GM12878 (cell line): Measurements from ENCODE around the gene GPR107. TPM values are rescaled to one million over a fixed set of nuclear protein-coding genes. Genes with fewer than 3 reads are reported as not detected.

Source experiments
- ATAC-seq: fragments of 200-7000 bp; cut with Tn5 transposase; 3 replicates; pipeline ENCODE4 v1.9.1; 2020; ENCODE audit warnings: mild to moderate bottlenecking, moderate library complexity
- BruUV-seq: library from RNA; stranded (reverse); fragments of 400-500 nt; replicated peaks from 2 replicates; lab custom pipeline; 2021; lab: Mats Ljungman, UMichigan
- CTCF ChIA-PET: fragments of 300-600 bp; sonication (Branson Sonifier 250); formaldehyde crosslinking; extraction: SDS; loops from one replicate; lab custom pipeline; 2021; ENCODE audit warnings: inconsistent platforms; lab: Yijun Ruan, JAX
- POLR2A ChIA-PET: fragments of 350-600 bp; formaldehyde crosslinking; extraction: SDS; loops from one replicate; lab custom pipeline; 2021; ENCODE audit warnings: inconsistent platforms; lab: Charles Lee
- RAD21 ChIA-PET: fragments of 300-600 bp; sonication (Branson Sonifier 250); formaldehyde crosslinking; loops from one replicate; lab custom pipeline; 2023; ENCODE audit warnings: antibody characterized with exemption; ENCODE audit not compliant: unreplicated experiment; lab: Charles Lee
- SMC1A ChIA-PET: fragments of 300-600 bp; sonication (Branson Sonifier 250); formaldehyde crosslinking; loops from one replicate; lab custom pipeline; 2023; ENCODE audit not compliant: unreplicated experiment, uncharacterized antibody; lab: Charles Lee
- DNase-seq: peaks from one replicate; pipeline ENCODE4 v3.0.0-alpha.2; 2011; ENCODE audit warnings: low read depth, low spot score
- FAIRE-seq: peaks from 3 replicates; lab custom pipeline; 2011; peaks lifted over from hg19 to GRCh38; lab: Jason Lieb, UNC
- H2AFZ ChIP-seq: 2 replicates; pipeline ENCODE4 v1.6.0; 2011; ENCODE audit warnings: low read depth, low read length, control low read depth; ENCODE audit not compliant: control insufficient read depth
- H3K27ac ChIP-seq: 2 replicates; pipeline ENCODE4 v1.5.1; 2011; ENCODE audit warnings: control low read depth; ENCODE audit not compliant: control insufficient read depth, insufficient read depth
- H3K27me3 ChIP-seq, 2 experiments: replicated peaks in 1 of 2; 2 replicates each; pipeline versions ENCODE4 v1.6.0 to v1.6.1; 2011; ENCODE audit warnings: low read length in 1 of 2; ENCODE audit not compliant: control insufficient read depth in 2 of 2, insufficient read depth in 2 of 2
- H3K36me3 ChIP-seq, 2 experiments: 2 replicates each; pipeline ENCODE4 v1.5.1; 2011; ENCODE audit warnings: low read length in 1 of 2; ENCODE audit not compliant: control insufficient read depth in 2 of 2, insufficient read depth in 2 of 2
- H3K4me1 ChIP-seq: 2 replicates; pipeline ENCODE4 v1.6.1; 2011; ENCODE audit warnings: mild to moderate bottlenecking, low read length, moderate library complexity, mixed read lengths; ENCODE audit not compliant: control insufficient read depth, insufficient read depth
- H3K4me2 ChIP-seq: 2 replicates; pipeline ENCODE4 v1.6.0; 2011; ENCODE audit warnings: control low read depth; ENCODE audit not compliant: control insufficient read depth, insufficient read depth
- H3K4me3 ChIP-seq: fragments of 200-600 bp; sonication (generic); 2 replicates; pipeline ENCODE4 v1.5.1; 2016
- H3K79me2 ChIP-seq: 2 replicates; pipeline ENCODE4 v1.6.0; 2011; ENCODE audit warnings: low read length; ENCODE audit not compliant: control insufficient read depth, insufficient read depth
- H3K9ac ChIP-seq: 2 replicates; pipeline ENCODE4 v1.8.0; 2011; ENCODE audit warnings: low read length, control low read depth, mixed read lengths; ENCODE audit not compliant: control insufficient read depth, insufficient read depth
- H3K9me3 ChIP-seq: replicated peaks from 3 replicates; pipeline ENCODE4 v1.5.1; 2011; ENCODE audit warnings: mild to moderate bottlenecking, low read length; ENCODE audit not compliant: control insufficient read depth, insufficient read depth
- H4K20me1 ChIP-seq: 2 replicates; pipeline ENCODE4 v1.6.0; 2011; ENCODE audit not compliant: control insufficient read depth, insufficient read depth
- CBX5 ChIP-seq: sonication (generic); IDR thresholded peaks from 2 replicates; pipeline ENCODE4 v1.6.1; 2016; ENCODE audit warnings: low read depth, moderate library complexity, mild to moderate bottlenecking, inconsistent platforms
- CEBPB ChIP-seq, 2 experiments: fragments of 150-350 bp in 1 of 2; IDR thresholded peaks; 2 replicates each; pipeline ENCODE4 v1.6.1; 2012 to 2014; ENCODE audit warnings: low read depth in 2 of 2, low read length in 2 of 2, borderline replicate concordance in 1 of 2, inconsistent platforms in 1 of 2
- CHD1 ChIP-seq: IDR thresholded peaks from 2 replicates; pipeline ENCODE4 v1.6.1; 2012; ENCODE audit warnings: low read depth, low read length, improper control_type of control experiment
- CHD2 ChIP-seq: IDR thresholded peaks from 2 replicates; pipeline ENCODE4 v1.6.1; 2011; ENCODE audit warnings: low read depth, low read length, improper control_type of control experiment, borderline replicate concordance
- KAT2A ChIP-seq: conservative IDR thresholded peaks from 2 replicates; pipeline ENCODE4 v1.6.1; 2011; ENCODE audit warnings: low read depth, low read length; ENCODE audit not compliant: control insufficient read depth
- MYC ChIP-seq: IDR thresholded peaks from 2 replicates; pipeline ENCODE4 v1.6.1; 2011; ENCODE audit warnings: mild to moderate bottlenecking, low read length, moderate library complexity, inconsistent platforms; ENCODE audit not compliant: insufficient read depth, insufficient replicate concordance, insufficient read length, severe bottlenecking
- RELA ChIP-seq: fragments of 450-650 bp; IDR thresholded peaks from 2 replicates; pipeline ENCODE4 v1.8.0; 2014; ENCODE audit warnings: borderline replicate concordance; ENCODE audit not compliant: partially characterized antibody
- RUNX3 ChIP-seq: IDR thresholded peaks from 2 replicates; pipeline ENCODE4 v1.6.1; 2012; ENCODE audit warnings: low read length, inconsistent platforms
- SRF ChIP-seq, 2 experiments: IDR thresholded peaks; 2 replicates each; pipeline ENCODE4 v1.6.1; 2011; ENCODE audit warnings: low read depth in 2 of 2, low read length in 2 of 2, mild to moderate bottlenecking in 1 of 2, moderate library complexity in 1 of 2
- TAF1 ChIP-seq: IDR thresholded peaks from 2 replicates; pipeline ENCODE4 v1.6.1; 2011; ENCODE audit warnings: mild to moderate bottlenecking, low read depth, low read length, borderline replicate concordance
- TARDBP ChIP-seq: IDR thresholded peaks from 2 replicates; pipeline ENCODE4 v1.6.1; 2016; ENCODE audit warnings: borderline replicate concordance
- TCF12 ChIP-seq: IDR thresholded peaks from 2 replicates; pipeline ENCODE4 v1.6.1; 2011; ENCODE audit warnings: low read depth, mild to moderate bottlenecking, low read length
- ZSCAN29 ChIP-seq: fragments of 450-650 bp; IDR thresholded peaks from 2 replicates; pipeline ENCODE4 v1.6.1; 2017; ENCODE audit warnings: mild to moderate bottlenecking, moderate library complexity
- WGBS: methylation state at CpG from one replicate; pipeline ENCODE4 v1.1.6; 2016; ENCODE audit warnings: low lambda C conversion rate; ENCODE audit not compliant: insufficient replicate concordance, insufficient coverage; ENCODE audit errors: missing lambda C conversion rate; 5-methylcytosine and 5-hydroxymethylcytosine counted together
- in situ Hi-C: fragments of 300-500 bp; cut with MboI; formaldehyde crosslinking; loops from 9 replicates; pipeline ENCODE4 v1.14.3; 2018; ENCODE audit warnings: mixed read lengths
- intact Hi-C: fragments of 100-400 bp; cut with micrococcal nuclease; formaldehyde crosslinking; loops from one replicate; pipeline ENCODE4 v1.14.2; 2022; ENCODE audit not compliant: unreplicated experiment
- polyA plus RNA-seq, 11 experiments: library from polyadenylated mRNA; depleted of rRNA in 4 of 11; unstranded in 6 of 11; stranded (reverse) in 5 of 11; fragments of >200 nt; fragmentation: Nextera tagmentation in 4 of 11; fragmentation: Illumina TruSeq in 1 of 11; extraction: Ambion mirVana in 4 of 11; extraction: Trizol in 1 of 11; gene quantifications; 1 replicate in 1 of 11; 2 replicates in 10 of 11; pipeline versions ENCODE4 v1.2.1 to v1.2.3, GENCODE V29; 2011 to 2016; ENCODE audit warnings: inconsistent platforms in 2 of 11, missing spikeins in 2 of 11, low read depth in 1 of 11
- total RNA-seq, 4 experiments: library from RNA; depleted of rRNA in 3 of 4; stranded (reverse); fragments of >200 nt in 3 of 4; fragmentation: Illumina TruSeq in 1 of 4; extraction: Trizol in 1 of 4; gene quantifications; 2 replicates each; pipeline versions ENCODE4 v1.2.1 to v1.2.3, GENCODE V29; 2013 to 2021
- TF ChIP-seq, protein P1 (sequence below): fragments of 450-650 bp; formaldehyde crosslinking; IDR thresholded peaks from 2 replicates; pipeline ENCODE4 v1.5.0; 2022; ENCODE audit warnings: mild to moderate bottlenecking, missing genetic modification characterization
- TF ChIP-seq, protein P2 (sequence below): IDR thresholded peaks from 2 replicates; pipeline ENCODE4 v1.6.1; 2012; ENCODE audit warnings: mild to moderate bottlenecking, low read depth, low read length
- TF ChIP-seq, protein P3 (sequence below): IDR thresholded peaks from 2 replicates; pipeline ENCODE4 v1.6.1; 2012; ENCODE audit warnings: low read depth, low read length, improper control_type of control experiment

The GPR107 gene
- total and polyA plus RNA-seq, 10 of the 15 experiments (the other 5 are each of a cell fraction or from before 2014, with no cell fraction given), result 2.7 to 21.4 (median 10.6) TPM

DNA sequence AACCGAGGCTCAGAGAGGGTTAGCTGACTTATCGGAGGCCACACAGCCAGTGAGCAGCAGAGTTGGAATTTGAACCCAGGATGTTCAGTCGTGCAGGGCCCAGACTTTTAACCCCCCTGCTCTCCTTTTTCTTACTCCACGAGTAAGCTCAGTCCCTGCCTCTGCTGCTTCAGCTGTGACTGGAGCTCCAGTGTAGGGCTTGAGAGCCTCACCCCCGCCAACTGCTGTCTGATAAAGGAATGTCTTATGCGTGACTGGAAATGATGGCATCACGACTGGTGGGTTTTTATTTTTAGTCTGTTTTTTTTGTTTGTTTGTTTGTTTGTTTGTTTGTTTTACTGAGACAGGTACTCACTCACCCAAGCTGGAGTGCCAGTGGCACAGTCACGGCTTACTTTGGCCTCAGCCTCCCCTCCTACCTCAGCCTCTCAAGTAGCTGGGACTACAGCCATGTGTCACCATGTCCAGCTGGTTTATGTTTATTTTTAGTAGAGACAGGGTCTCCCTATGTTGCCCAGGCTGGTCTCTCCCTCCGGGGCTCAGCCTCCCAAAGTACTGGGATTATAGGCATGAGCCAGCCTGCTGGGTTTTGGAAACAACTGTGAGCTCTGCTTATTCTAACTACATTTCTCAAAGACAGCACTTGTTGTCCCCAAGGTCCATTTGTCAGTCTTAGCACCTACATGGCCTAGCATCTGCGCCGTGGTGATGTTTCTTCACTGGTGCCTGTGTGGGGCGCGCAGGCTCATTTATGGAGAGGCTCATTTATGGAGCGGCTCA, 66.0 kb downstream of the GPR107 start:
- ChIA-PET POLR2A (no interaction called here), RAD21 (no interaction called here), CTCF (interaction anchor here (1.0 to 1.5 kb wide), 2 partner anchors 12 to 279 kb away, joined by 3 to 6 read pairs; no protein-coding TSS in a partner anchor), SMC1A (no interaction called here)
- intact Hi-C loops, result no loop called here
- Histone ChIP-seq H3K4me1 (peaks cover 8% of the 10 kb centered on the region), H3K4me2 (no peak overlapping the region), H3K9ac (no peak overlapping the region), H3K27me3 (no peaks in the 10 kb centered on the region), H3K27ac (no peak overlapping the region), H3K9me3 (no peaks in the 10 kb centered on the region), H4K20me1 (no peaks in the 10 kb centered on the region), H3K36me3 (peaks cover 1 to 3% of the 10 kb centered on the region in 2 experiments), H3K4me3 (no peak overlapping the region), H2AFZ (no peak overlapping the region), H3K79me2 (no peaks in the 10 kb centered on the region)
- no peak for ATAC-seq
- no peak for DNase-seq
- in situ Hi-C loops, result no loop called here
- FAIRE-seq, result no peak
- WGBS, result 94% methylated on average over 14 of the region's 14 CpGs
- BruUV-seq, result no TSS peak
- no peak for TF ChIP-seq SRF (IDR thresholded peaks at IDR 0.05; ENCODE audit: low read depth in 2 of 2, low read length in 2 of 2)
- TF ChIP-seq KAT2A, result no peak
- TF ChIP-seq, protein P1, sequence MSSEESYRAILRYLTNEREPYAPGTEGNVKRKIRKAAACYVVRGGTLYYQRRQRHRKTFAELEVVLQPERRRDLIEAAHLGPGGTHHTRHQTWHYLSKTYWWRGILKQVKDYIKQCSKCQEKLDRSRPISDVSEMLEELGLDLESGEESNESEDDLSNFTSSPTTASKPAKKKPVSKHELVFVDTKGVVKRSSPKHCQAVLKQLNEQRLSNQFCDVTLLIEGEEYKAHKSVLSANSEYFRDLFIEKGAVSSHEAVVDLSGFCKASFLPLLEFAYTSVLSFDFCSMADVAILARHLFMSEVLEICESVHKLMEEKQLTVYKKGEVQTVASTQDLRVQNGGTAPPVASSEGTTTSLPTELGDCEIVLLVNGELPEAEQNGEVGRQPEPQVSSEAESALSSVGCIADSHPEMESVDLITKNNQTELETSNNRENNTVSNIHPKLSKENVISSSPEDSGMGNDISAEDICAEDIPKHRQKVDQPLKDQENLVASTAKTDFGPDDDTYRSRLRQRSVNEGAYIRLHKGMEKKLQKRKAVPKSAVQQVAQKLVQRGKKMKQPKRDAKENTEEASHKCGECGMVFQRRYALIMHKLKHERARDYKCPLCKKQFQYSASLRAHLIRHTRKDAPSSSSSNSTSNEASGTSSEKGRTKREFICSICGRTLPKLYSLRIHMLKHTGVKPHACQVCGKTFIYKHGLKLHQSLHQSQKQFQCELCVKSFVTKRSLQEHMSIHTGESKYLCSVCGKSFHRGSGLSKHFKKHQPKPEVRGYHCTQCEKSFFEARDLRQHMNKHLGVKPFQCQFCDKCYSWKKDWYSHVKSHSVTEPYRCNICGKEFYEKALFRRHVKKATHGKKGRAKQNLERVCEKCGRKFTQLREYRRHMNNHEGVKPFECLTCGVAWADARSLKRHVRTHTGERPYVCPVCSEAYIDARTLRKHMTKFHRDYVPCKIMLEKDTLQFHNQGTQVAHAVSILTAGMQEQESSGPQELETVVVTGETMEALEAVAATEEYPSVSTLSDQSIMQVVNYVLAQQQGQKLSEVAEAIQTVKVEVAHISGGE (CRISPR knock-in tag), result no peak
- no peak for TF ChIP-seq CHD1
- no peak for TF ChIP-seq CHD2
- TF ChIP-seq, protein P2, sequence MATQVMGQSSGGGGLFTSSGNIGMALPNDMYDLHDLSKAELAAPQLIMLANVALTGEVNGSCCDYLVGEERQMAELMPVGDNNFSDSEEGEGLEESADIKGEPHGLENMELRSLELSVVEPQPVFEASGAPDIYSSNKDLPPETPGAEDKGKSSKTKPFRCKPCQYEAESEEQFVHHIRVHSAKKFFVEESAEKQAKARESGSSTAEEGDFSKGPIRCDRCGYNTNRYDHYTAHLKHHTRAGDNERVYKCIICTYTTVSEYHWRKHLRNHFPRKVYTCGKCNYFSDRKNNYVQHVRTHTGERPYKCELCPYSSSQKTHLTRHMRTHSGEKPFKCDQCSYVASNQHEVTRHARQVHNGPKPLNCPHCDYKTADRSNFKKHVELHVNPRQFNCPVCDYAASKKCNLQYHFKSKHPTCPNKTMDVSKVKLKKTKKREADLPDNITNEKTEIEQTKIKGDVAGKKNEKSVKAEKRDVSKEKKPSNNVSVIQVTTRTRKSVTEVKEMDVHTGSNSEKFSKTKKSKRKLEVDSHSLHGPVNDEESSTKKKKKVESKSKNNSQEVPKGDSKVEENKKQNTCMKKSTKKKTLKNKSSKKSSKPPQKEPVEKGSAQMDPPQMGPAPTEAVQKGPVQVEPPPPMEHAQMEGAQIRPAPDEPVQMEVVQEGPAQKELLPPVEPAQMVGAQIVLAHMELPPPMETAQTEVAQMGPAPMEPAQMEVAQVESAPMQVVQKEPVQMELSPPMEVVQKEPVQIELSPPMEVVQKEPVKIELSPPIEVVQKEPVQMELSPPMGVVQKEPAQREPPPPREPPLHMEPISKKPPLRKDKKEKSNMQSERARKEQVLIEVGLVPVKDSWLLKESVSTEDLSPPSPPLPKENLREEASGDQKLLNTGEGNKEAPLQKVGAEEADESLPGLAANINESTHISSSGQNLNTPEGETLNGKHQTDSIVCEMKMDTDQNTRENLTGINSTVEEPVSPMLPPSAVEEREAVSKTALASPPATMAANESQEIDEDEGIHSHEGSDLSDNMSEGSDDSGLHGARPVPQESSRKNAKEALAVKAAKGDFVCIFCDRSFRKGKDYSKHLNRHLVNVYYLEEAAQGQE, result no peak
- TF ChIP-seq CEBPB (IDR thresholded peaks at IDR 0.05; ENCODE audit: borderline replicate concordance in 1 of 2, low read depth in 2 of 2, low read length in 2 of 2), result no peak
- no peak for TF ChIP-seq TAF1
- TF ChIP-seq ZSCAN29, result no peak
- no peak for TF ChIP-seq TCF12
- no peak for TF ChIP-seq RELA
- no peak for TF ChIP-seq CBX5
- TF ChIP-seq MYC, result no peak
- TF ChIP-seq, protein P3, sequence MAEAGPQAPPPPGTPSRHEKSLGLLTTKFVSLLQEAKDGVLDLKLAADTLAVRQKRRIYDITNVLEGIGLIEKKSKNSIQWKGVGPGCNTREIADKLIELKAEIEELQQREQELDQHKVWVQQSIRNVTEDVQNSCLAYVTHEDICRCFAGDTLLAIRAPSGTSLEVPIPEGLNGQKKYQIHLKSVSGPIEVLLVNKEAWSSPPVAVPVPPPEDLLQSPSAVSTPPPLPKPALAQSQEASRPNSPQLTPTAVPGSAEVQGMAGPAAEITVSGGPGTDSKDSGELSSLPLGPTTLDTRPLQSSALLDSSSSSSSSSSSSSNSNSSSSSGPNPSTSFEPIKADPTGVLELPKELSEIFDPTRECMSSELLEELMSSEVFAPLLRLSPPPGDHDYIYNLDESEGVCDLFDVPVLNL, result no peak
- no peak for TF ChIP-seq TARDBP
- TF ChIP-seq RUNX3, result no peak
